ENCODE results near the gene WIPF1.

- TF ChIP-seq CTCF (IDR thresholded peaks at IDR 0.05) (no peak), POLR2A (IDR thresholded peaks at IDR 0.05) (no peak)
These were observed 67.7 kb downstream of the WIPF1 start for GRCh38 chr2:174529916-174530315.
